K562 (cell line): ENCODE results near the gene WASF2. TPM values are rescaled to one million over a fixed set of nuclear protein-coding genes. Genes with fewer than 3 reads are reported as not detected.

Experiments used
- ATAC-seq: fragments of 200-7000 bp; cut with Tn5 transposase; 3 replicates; pipeline ENCODE4 v1.9.1; 2020; ENCODE audit warnings: moderate library complexity
- BruUV-seq: library from RNA; stranded (reverse); fragments of 400-500 nt; replicated peaks from 2 replicates; lab custom pipeline; 2021; lab: Mats Ljungman, UMichigan
- CTCF ChIA-PET: fragments of 300-600 bp; formaldehyde crosslinking; extraction: SDS; loops from one replicate; lab custom pipeline; 2021; ENCODE audit warnings: low intra/inter-chr PET ratio; lab: Yijun Ruan, JAX
- POLR2A ChIA-PET: fragments of 300-600, 350-650 bp; sonication (Branson Sonifier 250); formaldehyde crosslinking; extraction: SDS; loops from one replicate; lab custom pipeline; 2021; ENCODE audit warnings: antibody characterized with exemption, inconsistent platforms; lab: Yijun Ruan, JAX
- DNase-seq, 4 experiments: peaks; one replicate each; pipeline versions ENCODE4 v3.0.0 to v3.0.0-alpha.2; 2011 to 2018; ENCODE audit warnings: low spot score in 3 of 4, mixed read lengths in 3 of 4; ENCODE audit errors: extremely low read depth in 1 of 4
- FAIRE-seq: peaks from 2 replicates; lab custom pipeline; 2011; peaks lifted over from hg19 to GRCh38; lab: Jason Lieb, UNC
- H2AFZ ChIP-seq: 2 replicates; pipeline ENCODE4 v1.6.0; 2011; ENCODE audit warnings: low read depth, low read length, control low read depth, inconsistent platforms
- H3K27ac ChIP-seq: fragments of 200-600 bp; 3 replicates; pipeline ENCODE4 v1.8.0; 2011; ENCODE audit warnings: low read depth, mild to moderate bottlenecking, control low read depth, inconsistent platforms, low read length, moderate library complexity, mixed read lengths; ENCODE audit errors: extremely low read depth
- H3K27me3 ChIP-seq, 2 experiments: fragments of 300-600 bp in 1 of 2; 2 replicates in 1 of 2; 3 replicates in 1 of 2; pipeline versions ENCODE4 v1.6.0 to v1.8.0; 2011; ENCODE audit warnings: inconsistent platforms in 2 of 2, low read length in 2 of 2, mild to moderate bottlenecking in 1 of 2, mixed read lengths in 1 of 2, moderate library complexity in 1 of 2; ENCODE audit not compliant: control insufficient read depth in 2 of 2, insufficient read depth in 2 of 2
- H3K36me3 ChIP-seq: fragments of 300-600 bp; 3 replicates; pipeline ENCODE4 v1.8.0; 2011; ENCODE audit warnings: mild to moderate bottlenecking, low read length, inconsistent platforms; ENCODE audit not compliant: control insufficient read depth, insufficient read depth
- H3K4me1 ChIP-seq, 2 experiments: fragments of 200-600 bp in 1 of 2; replicated peaks in 1 of 2; 2 replicates in 1 of 2; 3 replicates in 1 of 2; pipeline versions ENCODE4 v1.5.1 to v1.8.0; 2011; ENCODE audit warnings: inconsistent platforms in 2 of 2, low read length in 2 of 2, mild to moderate bottlenecking in 1 of 2, mixed read lengths in 1 of 2, moderate library complexity in 1 of 2; ENCODE audit not compliant: control insufficient read depth in 2 of 2, insufficient read depth in 2 of 2
- H3K4me2 ChIP-seq: 2 replicates; pipeline ENCODE4 v1.6.1; 2011; ENCODE audit warnings: low read length, control low read depth, inconsistent platforms, mixed read lengths; ENCODE audit not compliant: insufficient read depth
- H3K4me3 ChIP-seq: fragments of 200-600 bp; sonication (generic), shearing (Covaris generic); 2 replicates; pipeline ENCODE4 v1.5.1; 2016; ENCODE audit warnings: control low read depth, inconsistent platforms
- H3K79me2 ChIP-seq: fragments of 200-600 bp; 3 replicates; pipeline ENCODE4 v1.8.0; 2011; ENCODE audit warnings: low read length, inconsistent platforms; ENCODE audit not compliant: control insufficient read depth, insufficient read depth
- H3K9ac ChIP-seq, 2 experiments: 2 replicates each; pipeline versions ENCODE4 v1.6.0 to v1.6.1; 2011; ENCODE audit warnings: low read depth in 2 of 2, low read length in 2 of 2, control low read depth in 1 of 2, inconsistent platforms in 1 of 2, mild to moderate bottlenecking in 1 of 2, mixed read lengths in 1 of 2; ENCODE audit not compliant: insufficient read depth in 1 of 2
- H3K9me1 ChIP-seq: one replicate; pipeline ENCODE4 v1.6.0; 2011; ENCODE audit warnings: inconsistent platforms, mild to moderate bottlenecking, low read length, moderate library complexity; ENCODE audit not compliant: control insufficient read depth, insufficient read depth
- H3K9me3 ChIP-seq: replicated peaks from 2 replicates; pipeline ENCODE4 v1.5.1; 2011; ENCODE audit warnings: low read depth, low read length, inconsistent platforms; ENCODE audit not compliant: control insufficient read depth, insufficient read depth
- H4K20me1 ChIP-seq: replicated peaks from 2 replicates; pipeline ENCODE4 v1.6.1; 2011; ENCODE audit warnings: low read length, inconsistent platforms, mixed read lengths; ENCODE audit not compliant: control insufficient read depth, insufficient read depth
- BRF1 ChIP-seq: IDR thresholded peaks from 3 replicates; pipeline ENCODE4 v1.6.1; 2011; ENCODE audit warnings: borderline replicate concordance, mild to moderate bottlenecking; ENCODE audit not compliant: insufficient read length; ENCODE audit errors: extremely low read depth
- CTBP1 ChIP-seq: fragments of 450-650 bp; IDR thresholded peaks from 2 replicates; pipeline ENCODE4 v1.6.1; 2016; ENCODE audit warnings: borderline replicate concordance
- HDAC1 ChIP-seq, 2 experiments: fragments of 450-650 bp; IDR thresholded peaks; 2 replicates each; pipeline ENCODE4 v1.6.1; 2016 to 2017; ENCODE audit warnings: inconsistent platforms in 1 of 2, mild to moderate bottlenecking in 1 of 2, moderate library complexity in 1 of 2
- KDM1A ChIP-seq, 2 experiments: fragments of 450-650 bp; IDR thresholded peaks; 2 replicates each; pipeline ENCODE4 v1.6.1; 2016; ENCODE audit warnings: mild to moderate bottlenecking in 2 of 2
- KHSRP ChIP-seq: fragments of 450-650 bp; IDR thresholded peaks from 2 replicates; pipeline ENCODE4 v1.6.1; 2017
- ZBTB11 ChIP-seq, 3 experiments: fragments of 200-800 bp in 1 of 3; fragments of 250-450 bp in 1 of 3; fragments of 450-650 bp in 1 of 3; sonication (Bioruptor Pico) in 1 of 3; sonication (Bioruptor generic) in 1 of 3; formaldehyde crosslinking in 1 of 3; IDR thresholded peaks; 2 replicates each; pipeline versions ENCODE4 v1.6.1 to v1.8.0; 2016 to 2022; ENCODE audit warnings: mild to moderate bottlenecking in 2 of 3, missing genetic modification characterization in 2 of 3, missing compliant biosample characterization in 1 of 3, moderate library complexity in 1 of 3
- ZBTB40 ChIP-seq, 2 experiments: fragments of 450-650 bp in 1 of 2; sonication (generic) in 1 of 2; formaldehyde crosslinking in 1 of 2; IDR thresholded peaks; 2 replicates each; pipeline versions ENCODE4 v1.7.1 to v1.9.0; 2016 to 2022; ENCODE audit warnings: inconsistent platforms in 1 of 2, mild to moderate bottlenecking in 1 of 2, missing genetic modification reagents in 1 of 2
- WGBS: fragments of 100-300 bp; shearing (Covaris generic); methylation state at CpG from one replicate; pipeline ENCODE4 v1.1.6; 2016; ENCODE audit warnings: low coverage, mixed read lengths; ENCODE audit not compliant: insufficient coverage; ENCODE audit errors: missing lambda C conversion rate; 5-methylcytosine and 5-hydroxymethylcytosine counted together
- in situ Hi-C: fragments of 300-500 bp; cut with MboI; formaldehyde crosslinking; loops from 4 replicates; pipeline ENCODE4 v1.15.0; 2018; ENCODE audit warnings: inconsistent platforms, mixed read lengths
- intact Hi-C: fragments of 100-400 bp; cut with micrococcal nuclease; formaldehyde crosslinking; loops from 2 replicates; pipeline ENCODE4 v1.14.2; 2022
- polyA plus RNA-seq, 8 experiments: library from polyadenylated mRNA; depleted of rRNA in 4 of 8; stranded (reverse) in 5 of 8; unstranded in 3 of 8; fragments of >200 nt; fragmentation: Nextera tagmentation in 2 of 8; fragmentation: Illumina TruSeq in 1 of 8; extraction: Ambion mirVana in 2 of 8; extraction: Trizol in 1 of 8; gene quantifications; 2 replicates each; pipeline versions ENCODE4 v1.2.1 to v1.2.3, GENCODE V29; 2011 to 2014; ENCODE audit warnings: inconsistent platforms in 1 of 8, missing spikeins in 1 of 8
- total RNA-seq, 7 experiments: library from RNA; depleted of rRNA in 6 of 7; stranded (reverse); fragments of >200 nt in 6 of 7; fragmentation: Illumina TruSeq in 2 of 7; extraction: Trizol in 2 of 7; gene quantifications; 2 replicates each; pipeline versions ENCODE4 v1.2.1 to v1.2.3, GENCODE V29; 2011 to 2021; ENCODE audit warnings: low replicate concordance in 1 of 7

WASF2 gene
- total and polyA plus RNA-seq, 9 of the 15 experiments (the other 6 are each of a cell fraction or from before 2014, with no cell fraction given): 8.2 to 163 (median 31.2) TPM

GRCh38 chr1:27496604-27497155, 6.7 kb upstream of the WASF2 start:
- peak overlapping the region; percentile 71 for H2AFZ ChIP-seq
- ChIA-PET POLR2A (interaction anchor here (0.6 to 1.5 kb wide), 4 partner anchors 10 to 821 kb away, joined by 3 read pairs; no protein-coding TSS in a partner anchor), CTCF (no interaction called here)
- H3K9ac ChIP-seq: peak overlapping the region in 1 of 2 experiments; percentile 53; a peak in 1 of 4 replicates
- no peaks in the 10 kb centered on the region for H3K79me2 ChIP-seq
- no peaks in the 10 kb centered on the region for H3K36me3 ChIP-seq
- H3K4me3 ChIP-seq: no peak overlapping the region; the same call in 1 of the 2 replicates
- H3K4me1 ChIP-seq: peaks cover 4 to 13% of the 10 kb centered on the region in 2 experiments; a peak in 2 of 5 replicates
- H4K20me1 ChIP-seq: no peaks in the 10 kb centered on the region
- H3K4me2 ChIP-seq: peak overlapping the region; percentile 44
- BruUV-seq: no TSS peak
- ATAC-seq (peak; percentile 25), DNase-seq (no peak), FAIRE-seq (no peak)
- no peak overlapping the region for H3K27ac ChIP-seq
- in situ Hi-C loops (no loop called here), intact Hi-C loops (no loop called here)
- H3K9me1 ChIP-seq: no peaks in the 10 kb centered on the region
- WGBS: 11% methylated on average over 8 of the region's 8 CpGs
- no peaks in the 10 kb centered on the region for H3K27me3 ChIP-seq
- H3K9me3 ChIP-seq: no peaks in the 10 kb centered on the region
- TF ChIP-seq HDAC1 (IDR thresholded peaks at IDR 0.05): no peak
- peak; percentile 32; the same call in 1 of the 2 replicates for TF ChIP-seq CTBP1
- TF ChIP-seq BRF1: no peak
- 0 out of 6 replicates have a peak, but pooled peaks of 1 of the 3 experiments have one; percentile 46 for TF ChIP-seq ZBTB11 (CRISPR knock-in tag; IDR thresholded peaks at IDR 0.05)
- no peak for TF ChIP-seq KHSRP
- 0 out of 2 replicates have a peak, but pooled peaks have one; percentile 27 for TF ChIP-seq ZBTB40 (IDR thresholded peaks at IDR 0.05)
- TF ChIP-seq ZBTB40 (CRISPR knock-in tag; IDR thresholded peaks at IDR 0.05): no peak
- TF ChIP-seq KDM1A (IDR thresholded peaks at IDR 0.05): 0 out of 4 replicates have a peak, but pooled peaks of 1 of the 2 experiments have one; percentile 9
